HPDE6-E6E7 (cell line): ENCODE data around the gene IL19.
"Not testable (repeated sequence)": the region's sequence is repeated elsewhere in the genome, so short reads cannot be mapped to it uniquely, and the experiment has no call there.

Experiments
- DNase-seq: peaks from one replicate; pipeline ENCODE4 v3.0.0; 2011; ENCODE audit warnings: missing footprints; ENCODE audit errors: extremely low spot score

IL19 gene

DNA sequence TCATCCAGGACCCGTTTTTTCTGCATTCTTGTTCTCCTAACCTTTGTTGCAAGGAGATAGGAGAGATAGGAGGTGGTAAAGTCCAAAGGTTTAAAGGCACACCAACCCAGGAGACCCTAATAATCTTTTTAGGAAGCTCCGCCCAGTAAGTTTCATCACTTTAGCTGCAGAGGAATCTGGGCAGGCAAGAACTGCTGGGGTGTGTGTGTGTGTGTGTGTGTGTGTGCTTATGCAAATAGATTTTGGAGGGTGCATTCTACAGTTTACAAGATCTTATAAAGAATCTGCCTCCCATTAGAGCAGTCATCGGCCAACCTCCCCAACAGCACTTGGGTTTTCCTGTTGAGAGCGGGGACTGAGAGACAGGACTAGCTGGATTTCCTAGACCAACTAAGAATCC, 5.7 kb downstream of the IL19 start:
- no peak for DNase-seq

DNA sequence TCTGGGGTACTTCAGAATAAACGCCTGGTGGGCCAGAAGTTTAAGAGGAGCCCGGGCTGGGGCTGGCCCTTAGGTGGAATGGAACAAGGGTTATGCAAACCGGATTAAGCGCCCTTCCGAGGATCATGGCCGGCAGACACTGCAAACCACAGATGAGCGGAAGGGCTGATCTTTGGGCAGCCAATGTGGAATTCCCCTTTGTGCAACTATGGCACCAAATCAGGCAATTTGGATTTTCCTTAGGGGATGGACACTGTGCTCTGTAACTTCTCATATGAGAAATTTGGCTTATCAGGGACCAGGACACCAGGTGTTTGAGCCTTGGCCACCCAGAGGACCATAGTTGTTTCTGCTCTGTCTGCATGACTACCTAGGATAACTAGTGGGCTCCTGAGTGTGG, 7.5 kb downstream of the IL19 start:
- DNase-seq, result no peak

DNA sequence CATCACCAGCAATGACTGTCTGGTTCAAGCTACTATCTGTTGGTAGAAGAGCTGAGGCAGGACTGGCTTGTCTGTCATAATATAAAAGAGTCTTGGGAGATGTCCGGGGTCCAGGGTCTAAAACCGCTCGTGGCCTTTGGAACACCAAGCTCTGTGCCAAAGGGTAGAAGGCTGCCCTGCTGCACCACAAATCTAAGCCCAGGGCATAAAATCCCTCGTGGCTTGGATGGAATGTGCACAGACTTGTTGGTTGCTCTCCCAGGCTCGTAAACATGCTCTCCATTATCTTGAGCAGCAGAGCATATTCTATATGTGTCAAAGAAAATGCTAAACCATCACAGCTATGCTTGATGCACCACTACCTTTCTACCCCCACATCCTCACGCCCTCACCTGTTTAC, 8.3 kb downstream of the IL19 start:
- DNase-seq, result not testable (repeated sequence)

DNA sequence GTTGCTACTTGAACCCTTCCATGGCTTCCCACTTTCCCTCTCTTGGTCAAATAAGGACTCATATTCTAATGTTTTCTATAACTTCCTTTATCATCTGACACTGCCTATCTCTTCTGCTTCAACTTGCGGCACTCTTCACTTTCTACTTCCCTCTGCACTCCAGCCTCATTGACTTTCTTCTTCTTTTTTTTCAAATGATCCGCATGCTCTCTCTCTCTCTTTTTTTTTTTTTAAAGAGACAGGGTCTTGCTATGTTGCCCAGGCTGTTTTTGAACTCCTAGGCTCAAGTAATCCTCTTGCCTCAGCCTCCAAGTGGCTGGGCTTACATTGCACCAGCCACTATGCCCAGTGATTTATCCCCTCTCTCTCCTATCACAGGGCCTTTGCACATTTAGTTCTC, 9.1 kb downstream of the IL19 start:
- DNase-seq, result no peak

DNA sequence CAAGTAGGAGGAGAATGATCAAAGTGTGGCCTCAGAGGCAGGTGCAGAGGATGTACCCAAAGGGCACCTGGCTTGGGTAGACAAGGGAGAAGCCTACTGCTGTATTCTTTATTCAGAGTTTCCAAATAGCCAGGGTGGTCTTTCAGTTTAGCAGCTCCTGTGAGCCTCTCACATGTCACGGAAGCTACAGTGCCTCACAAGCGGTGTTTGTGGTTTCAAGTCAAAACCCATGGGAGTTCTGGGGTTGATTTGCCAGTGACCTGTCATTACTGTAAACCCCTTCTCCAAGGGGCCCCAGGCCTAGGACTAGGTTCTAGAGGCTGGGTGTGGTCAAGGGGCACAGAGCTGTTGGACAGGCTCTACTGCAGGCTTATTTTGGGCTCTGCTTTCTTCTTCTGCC, 11.9 kb downstream of the IL19 start:
- DNase-seq, result no peak

DNA sequence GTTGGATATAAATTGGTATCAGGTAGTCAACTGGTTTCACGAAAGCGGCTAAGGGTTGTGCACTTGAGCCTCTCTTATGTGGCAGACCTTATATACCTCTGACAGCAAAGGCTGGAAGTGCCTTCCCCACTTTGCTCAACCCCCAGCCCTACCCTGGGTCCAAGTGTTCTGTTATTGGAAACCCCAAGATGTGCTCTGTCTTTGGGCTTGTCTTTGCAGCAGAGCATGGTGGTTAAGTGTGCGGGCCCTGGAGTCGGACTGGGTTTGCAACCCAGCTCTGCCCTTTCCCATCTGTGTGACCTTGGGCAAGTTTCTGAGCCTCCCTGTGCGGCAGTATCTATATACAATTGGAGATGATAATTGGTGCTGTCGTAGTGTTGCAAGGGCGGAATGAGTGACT, 12.9 kb downstream of the IL19 start:
- DNase-seq, result no peak

DNA sequence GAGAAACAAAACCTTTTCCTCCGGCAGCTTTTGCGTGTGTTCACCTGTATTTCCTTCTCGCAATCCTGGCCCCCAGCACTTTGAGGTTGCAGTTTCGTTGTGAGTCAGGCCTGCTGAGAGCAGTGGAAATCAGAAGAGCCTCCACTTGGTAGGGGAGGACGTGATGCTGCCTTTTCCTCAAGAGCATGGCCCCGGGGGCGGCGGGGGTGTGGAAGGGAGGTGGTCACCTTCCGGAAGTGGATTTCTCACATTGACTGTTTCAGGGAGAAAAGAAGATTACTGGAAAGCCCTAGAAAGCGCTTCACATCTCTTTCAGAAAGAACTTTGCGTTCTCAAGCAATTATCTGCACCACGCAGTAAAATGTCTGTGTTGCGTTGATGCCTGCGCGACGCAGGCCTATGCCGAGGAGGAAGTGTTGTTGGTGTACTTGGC, 13.9 kb downstream of the IL19 start:
- DNase-seq, result no peak

DNA sequence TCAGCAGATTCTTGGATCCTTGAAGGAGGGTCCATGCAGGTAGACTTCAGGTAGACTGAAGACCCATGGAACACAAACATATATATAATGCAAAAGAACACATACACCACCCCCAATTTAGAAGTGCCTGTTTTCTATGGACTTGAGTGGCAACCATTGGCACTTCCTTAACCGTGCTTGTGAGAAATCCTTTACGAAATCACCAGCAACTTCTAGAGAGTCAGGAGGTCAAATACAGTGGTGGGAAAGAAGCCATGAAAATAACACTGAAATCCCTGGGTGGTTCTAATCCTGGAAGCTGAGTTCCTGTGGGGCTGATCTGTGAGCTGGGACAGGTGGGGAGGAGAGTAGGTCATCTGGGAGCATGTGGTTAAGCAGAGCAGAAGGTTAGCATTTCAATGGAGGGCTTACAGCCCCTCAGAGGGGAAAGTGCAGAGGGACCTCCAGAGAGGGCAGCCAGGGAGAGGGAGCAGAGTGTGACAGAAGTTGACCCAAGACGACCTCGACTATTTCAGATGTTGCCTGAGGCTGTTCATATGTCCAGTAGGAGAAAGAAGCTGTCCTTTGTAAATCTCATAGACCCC, 14.7 kb downstream of the IL19 start:
- no peak for DNase-seq

DNA sequence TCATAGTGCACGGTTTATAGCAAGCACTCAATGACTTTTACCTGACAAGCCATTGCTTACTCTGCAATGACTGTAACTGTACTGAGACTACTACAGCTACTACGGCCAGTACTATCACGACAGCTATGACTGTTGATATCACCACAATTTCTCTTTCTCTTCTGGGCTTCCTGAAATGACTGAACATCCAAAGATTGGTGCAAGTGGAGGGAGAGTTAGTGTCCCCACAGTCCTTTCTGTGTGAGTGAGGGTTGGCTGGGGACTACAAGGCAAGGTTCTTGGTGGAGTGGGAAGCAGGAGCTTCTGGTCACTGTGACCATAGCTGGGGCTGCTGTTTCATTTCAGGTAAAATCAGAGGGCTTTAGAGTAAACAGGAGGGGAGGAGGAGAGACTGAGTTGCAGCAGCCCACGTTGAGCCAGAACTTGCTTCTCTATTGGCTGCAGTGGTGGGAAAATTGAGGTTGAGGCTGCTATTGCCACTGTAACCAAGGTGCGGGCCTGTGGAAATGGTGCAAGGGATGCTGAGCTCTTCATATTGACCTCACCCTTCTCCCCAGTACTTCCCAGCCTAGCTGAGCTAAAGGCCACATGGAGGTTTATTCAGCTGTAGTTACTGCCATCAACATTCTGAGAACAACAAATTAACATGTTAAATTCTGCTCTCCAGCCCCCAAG, 15.8 kb downstream of the IL19 start:
- no peak for DNase-seq

DNA sequence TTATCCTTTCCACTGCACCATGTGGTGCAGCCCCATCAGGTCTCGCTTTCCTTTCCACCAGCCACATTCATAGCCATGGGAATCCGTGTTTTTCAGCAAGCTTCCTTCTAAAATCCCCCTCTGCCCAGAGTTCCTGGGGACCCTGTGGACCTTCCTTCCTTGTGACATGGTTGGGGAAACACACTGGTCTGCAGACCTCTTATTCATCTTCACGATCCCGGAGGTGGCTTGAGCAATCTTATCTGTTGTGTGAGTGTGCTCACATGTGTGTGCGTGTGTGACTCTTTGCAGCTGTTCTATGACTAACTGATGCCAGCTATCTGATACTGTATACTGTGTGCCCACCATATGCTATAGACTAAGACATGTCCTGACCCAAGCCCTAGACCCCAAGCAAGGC, 17.3 kb downstream of the IL19 start:
- no peak for DNase-seq

DNA sequence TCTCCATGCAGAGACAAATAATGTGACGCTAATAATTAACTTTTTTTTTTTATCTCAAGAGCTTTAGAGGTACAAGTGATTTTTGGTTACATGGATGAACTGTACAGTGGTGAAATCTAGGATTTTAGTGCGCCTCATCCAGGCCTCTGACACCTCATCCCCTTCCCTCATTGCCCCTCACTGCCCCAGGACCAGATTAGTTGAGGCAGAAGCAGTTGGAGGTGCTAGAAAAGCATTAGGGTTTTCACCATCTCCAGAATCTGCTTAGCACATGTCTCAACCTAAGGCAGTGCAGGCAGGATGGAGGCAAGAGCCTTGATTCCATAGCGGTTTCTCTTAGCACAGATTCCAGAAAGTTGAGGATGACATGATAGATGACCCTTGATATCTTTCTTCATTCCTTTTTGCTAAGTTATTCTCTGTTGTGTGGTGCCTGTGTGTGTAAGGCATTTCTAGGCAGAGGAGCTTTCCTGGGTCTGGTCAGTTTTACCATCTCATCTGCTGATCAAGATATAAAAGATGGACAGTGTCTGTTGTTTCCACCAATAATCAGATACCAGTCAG, 18.0 kb downstream of the IL19 start:
- DNase-seq, result no peak

DNA sequence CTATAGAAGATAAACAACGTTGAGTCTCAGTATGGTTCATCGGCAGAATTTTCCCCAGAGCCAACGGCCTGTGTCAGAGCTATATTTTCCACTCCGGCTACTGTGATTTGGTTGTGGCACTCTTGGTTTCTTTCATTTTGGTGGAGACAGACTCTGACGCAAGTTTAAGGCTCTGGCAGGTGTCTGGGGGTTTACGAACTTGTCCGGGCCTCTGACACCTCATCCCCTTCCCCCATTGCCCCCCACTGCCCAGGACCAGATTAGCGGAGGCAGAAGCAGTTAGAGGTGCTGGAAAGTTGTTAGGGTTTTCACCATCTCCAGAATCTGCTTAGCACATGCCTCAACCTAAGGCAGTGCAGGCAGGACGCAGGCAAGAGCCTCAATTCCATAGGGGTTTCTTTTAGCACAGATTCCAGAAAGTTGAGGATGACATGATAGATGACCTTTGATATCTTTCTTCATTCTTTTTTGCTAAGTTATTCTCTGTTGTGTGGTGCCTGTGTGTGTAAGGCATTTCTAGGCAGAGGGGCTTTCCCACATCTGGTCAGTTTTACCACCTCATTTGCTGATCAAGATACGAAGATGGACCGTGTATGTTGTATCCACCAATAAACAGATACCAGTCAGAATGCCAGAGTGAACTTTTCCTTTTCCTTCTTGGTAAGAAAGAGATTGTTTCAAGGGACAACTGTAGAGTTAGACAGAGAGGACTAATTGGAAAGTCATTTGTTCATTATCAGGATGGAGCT, 20.1 kb downstream of the IL19 start:
- no peak for DNase-seq

DNA sequence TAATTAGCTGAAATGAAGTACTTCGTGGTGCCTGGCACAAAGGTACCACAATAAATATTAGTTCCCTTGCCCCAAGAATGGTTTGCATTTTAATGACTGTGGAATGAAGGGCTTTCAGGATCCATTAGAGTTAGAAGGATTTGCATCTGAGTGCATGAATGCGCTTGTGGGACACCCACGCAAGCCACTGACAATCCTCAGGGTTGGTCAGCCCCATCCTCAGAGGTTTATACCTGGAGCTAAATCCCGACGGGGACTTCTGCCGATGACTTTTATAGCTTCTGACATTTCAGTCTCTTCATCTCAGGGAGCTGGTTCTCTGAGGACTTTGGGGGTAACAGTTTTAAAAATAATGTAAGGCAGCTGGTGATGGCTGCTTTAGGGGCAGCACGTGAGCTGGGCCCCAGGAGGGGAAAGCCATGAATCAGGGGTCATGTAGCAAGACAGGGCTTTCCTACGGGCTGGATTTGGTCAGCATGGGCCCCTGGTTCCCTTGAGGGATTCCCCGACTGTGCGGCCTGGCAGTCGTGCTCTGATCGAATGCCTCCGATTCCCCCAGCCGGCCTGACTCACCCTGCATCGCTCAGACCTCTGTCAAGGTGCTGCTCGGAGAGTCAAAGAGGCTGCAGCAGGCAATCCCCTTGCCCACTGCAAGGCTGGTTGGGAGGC, 22.5 kb downstream of the IL19 start:
- no peak for DNase-seq

DNA sequence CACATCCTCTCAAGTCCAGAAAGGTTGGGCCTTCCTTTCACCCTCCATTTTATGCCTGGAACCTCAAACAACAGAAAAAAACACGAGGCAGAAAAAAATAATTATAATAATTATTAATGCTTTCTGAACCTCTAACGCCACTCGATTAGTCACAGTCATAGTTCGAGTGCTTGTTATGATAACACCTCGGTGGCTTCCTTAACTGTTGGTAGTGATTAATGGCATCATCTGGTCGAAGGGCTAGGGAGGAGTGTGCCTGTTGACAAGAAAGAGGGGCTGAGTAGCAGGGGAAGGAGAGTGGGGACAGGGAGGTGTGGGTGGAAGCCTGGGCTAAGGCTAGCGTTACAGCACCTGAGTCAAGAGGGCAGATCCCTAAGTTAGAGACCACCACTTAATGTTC, 23.0 kb downstream of the IL19 start:
- DNase-seq, result no peak

DNA sequence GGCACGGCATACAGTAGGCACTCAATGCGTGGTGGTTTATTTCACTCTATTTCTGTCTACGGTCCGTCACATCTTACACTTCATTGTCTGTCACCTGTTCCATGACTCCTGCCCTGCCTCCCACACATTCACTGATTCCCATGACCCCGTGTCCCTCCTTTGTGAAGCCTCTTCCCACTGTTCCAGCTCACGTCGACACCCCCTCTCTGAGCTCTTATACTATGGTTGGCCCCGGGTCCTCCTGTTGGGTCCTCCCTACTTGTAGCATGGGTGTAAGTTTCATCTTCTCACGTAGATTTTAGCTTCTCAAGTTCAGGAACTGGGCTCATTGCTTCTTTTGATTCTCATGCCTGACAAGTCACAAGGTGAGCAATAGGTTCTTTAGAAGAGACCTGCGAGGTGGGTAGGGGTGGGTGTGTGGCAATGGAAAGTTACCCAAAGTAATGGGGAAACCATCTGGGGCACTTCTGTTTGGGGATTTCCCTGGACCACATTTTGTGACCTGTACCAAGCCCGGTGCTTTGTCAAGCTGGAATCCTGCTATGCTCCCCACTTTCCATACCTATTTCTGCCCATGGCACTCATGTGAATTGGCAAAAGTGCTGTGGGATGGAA, 23.8 kb downstream of the IL19 start:
- DNase-seq, result no peak

DNA sequence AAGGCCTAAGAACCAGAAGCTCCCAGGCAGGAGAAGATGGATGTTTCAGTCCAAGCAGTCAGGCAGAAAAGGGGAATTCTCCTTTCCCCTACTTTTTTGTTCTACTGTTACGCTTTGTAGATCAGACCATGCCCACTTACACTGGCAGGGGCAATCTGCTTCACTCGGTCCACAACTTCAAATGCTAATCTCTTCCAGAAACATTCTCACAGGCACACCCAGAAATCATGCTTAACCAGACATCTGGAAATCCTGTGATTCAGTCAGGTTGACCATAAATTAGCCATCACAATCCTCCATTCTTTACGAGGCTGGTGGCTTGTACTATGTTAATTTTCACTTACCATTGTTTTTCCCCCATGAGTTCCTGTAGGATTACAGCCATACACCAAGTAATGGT, 25.5 kb downstream of the IL19 start:
- no peak for DNase-seq

DNA sequence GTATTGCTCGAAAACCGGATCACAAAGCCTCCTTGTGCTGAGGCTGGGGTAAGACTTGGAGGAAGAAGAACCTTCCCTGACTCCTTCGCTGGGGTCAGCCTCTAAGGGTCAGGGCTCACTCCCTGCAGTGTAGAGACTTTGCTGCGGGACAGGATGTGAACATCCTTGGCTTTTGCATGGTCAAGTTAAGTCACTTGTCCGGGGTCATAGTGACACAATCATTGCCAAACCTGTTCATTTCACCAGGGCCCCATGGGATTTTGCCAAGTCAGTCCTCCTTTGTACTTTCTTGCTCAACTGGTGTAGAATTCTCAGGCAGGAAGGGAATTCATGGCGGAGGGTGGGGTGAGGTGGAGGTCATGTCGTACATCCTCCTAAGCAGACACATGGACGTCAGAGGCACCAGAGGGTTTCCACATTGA, 26.4 kb downstream of the IL19 start:
- DNase-seq, result no peak

DNA sequence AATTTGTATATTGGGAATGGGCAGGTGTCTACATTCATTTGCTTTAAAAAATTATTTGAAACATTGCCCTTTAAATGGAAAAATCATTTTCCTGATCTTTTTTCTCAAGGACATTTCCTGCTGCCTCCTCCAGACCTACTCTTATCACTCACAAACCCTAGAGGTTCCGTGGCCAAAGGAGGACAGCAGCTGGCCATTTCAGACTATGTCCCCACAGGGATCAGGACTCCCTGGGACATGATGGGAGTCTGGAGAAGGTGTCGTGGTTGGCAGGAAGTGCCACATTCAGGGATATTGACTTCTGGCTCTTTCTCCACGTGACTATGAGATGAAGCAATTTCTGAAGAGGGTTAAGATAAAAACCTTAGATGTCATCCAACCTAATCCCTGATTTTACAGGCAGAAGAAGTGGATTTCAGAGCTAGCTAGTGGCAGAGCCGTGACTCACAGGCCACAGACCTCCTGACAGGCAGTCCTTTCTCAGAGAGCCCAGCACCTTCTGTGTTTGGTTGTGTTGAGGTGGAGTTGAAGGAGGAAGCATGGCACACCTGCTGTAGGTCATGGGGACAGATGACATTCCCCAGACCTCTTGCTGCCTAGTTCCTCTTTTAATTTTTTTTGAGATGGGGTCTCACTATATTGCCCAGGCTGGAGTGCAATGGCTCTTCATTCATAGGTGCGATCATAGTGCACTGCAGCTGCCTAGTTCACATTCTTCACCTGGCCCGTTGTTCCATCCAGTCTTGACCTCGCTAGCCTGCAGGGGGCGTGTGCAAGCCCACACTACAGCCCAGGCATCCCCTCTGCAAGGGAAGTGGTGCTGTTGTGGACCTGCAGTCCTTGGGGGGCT, 27.2 kb downstream of the IL19 start:
- no peak for DNase-seq

DNA sequence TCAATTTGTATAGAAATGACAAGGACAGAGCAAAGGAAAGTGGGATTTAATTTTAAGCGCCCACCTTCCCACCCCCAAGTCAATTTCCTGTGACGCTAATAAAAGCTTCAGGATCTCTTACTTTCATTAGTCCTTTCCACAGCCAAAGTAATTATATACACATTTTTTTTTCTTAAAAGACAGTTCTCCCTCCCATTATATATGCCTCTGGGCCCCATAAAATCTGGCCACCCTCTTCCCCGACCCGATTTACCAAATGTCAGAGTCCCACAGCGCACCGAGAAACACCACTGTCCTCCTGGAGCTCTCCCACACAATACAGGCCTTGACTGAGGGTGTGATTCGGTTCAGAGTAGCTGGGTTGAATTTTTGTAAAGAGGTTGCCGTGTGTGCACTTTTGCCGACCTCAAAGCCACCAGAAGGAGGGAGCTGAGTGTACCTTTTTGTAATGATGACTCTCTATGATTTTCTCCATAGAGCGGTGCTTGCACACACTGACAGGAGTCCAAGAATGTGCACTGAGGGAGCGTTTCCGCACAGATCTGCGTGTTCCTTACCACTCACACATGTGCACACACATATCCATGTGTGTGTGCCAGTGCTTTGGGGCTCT, 27.9 kb downstream of the IL19 start:
- DNase-seq, result no peak

DNA sequence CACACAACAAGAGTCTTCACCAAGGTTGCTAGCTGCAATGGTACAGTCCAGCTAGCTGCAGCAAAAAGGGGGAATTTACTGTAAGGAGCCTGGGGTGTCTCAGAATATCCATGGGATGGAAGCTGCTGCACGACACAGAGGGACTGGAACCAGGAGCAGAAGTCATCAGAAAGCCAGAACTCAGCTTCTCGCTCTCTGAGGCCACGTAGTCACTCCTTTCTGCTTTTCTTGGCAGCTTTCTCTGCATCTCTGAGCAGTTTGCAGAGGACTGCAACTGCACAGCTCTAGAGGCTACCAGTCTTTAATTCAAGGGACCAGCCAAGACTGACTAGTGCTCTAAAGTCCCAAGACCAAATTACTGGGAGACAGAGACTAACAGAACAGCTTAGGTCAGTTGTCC, 28.7 kb downstream of the IL19 start:
- DNase-seq, result no peak

DNA sequence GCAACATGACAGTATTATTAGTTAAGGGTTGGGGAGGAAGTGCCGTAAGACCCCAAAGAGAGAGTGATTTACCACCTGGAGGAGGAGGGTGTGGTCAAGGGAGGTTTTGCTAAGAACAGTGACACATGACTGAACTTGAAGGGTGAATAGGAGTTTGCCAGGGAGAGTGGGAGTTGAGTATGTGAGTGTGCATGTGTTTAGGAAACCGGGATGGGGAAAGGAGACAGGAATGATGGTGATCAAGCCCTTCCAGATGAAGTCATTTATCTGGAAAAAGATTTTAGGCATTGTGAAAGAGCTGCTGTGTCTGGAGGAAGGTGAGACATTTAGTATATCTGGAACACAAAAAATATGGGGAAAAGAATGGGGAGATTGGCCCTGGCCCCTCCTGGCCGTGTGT, 29.8 kb downstream of the IL19 start:
- no peak for DNase-seq
